AG10803 (cell line): ENCODE measurements around the gene DNAJA1.
A peak's percentile ranks its signal among the peaks of the same experiment; 100 is the strongest.

ENCODE experiments used
- DNase-seq: peaks from one replicate; pipeline ENCODE4 v3.0.0; 2010; ENCODE audit warnings: low read depth
- H3K4me3 ChIP-seq: 2 replicates; pipeline ENCODE4 v1.5.1; 2011; ENCODE audit warnings: mild to moderate bottlenecking, low read length, control low read depth
- CTCF ChIP-seq: conservative IDR thresholded peaks from 2 replicates; pipeline ENCODE4 v1.5.1; 2011; ENCODE audit warnings: mild to moderate bottlenecking, low read length, control low read depth, inconsistent platforms

The DNAJA1 gene

DNA sequence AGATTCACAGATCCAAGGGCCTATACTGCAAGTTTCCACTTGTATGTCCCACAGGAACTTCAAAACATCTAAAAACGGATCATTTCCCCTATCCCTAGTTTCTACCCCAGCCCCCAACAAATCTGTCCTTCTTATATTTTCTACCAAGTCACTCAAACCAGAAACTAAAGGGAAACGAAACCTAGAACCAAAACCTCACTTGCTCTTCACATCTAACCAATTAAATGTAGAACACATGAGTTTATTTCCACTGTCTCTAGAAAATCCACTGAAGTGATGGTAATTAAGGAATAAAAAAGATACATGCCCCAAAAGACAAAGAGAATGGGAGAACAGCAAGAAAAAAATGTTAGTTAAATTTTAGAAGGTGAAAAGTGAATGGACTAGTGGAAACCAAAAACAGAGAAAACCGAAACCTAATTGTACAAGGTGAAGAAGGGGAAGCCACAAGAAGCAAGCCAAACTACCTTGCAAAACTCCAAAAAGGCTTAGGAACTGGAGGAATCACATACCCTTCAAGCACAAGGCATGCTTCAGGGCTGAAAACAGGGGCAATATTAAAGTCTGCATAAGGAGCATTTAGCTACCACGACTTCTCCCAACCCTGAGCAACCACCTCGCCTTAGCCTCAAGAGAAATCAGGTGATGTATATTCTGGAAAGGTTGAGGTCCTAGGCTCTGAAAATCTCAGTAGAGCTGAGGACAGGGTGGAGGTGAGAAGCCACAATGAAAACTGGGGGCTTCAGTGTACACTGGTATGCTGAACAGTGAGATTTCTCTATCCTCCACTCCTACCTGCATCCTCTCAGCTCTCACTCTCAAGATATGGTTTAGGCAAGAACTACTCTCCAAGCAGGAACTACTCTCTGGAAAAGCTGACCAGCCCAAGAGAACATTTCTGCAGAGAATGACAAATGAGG lies 40.3 kb downstream of the DNAJA1 start:
- no peak for TF ChIP-seq CTCF

DNA sequence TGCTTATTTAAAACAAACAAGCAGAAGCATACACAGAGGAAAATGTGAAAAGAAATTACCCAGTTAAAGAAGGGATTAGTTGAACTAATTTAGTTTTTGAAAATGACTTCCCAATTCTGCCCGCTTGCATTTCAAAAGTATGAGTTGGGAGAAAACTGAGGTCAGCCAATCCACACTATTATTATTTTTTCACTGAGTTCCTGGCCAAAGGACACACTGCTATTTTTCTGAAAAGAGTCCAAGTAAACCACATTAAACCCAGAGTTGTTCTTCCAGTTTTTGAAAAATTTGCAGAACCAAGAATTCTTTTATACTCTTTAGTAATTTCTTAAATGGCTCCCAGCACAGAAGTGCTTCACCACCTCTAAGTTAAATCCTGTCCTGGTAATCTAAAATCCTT lies 43.9 kb downstream of the DNAJA1 start:
- no peak for DNase-seq
- no peak overlapping the region for H3K4me3 ChIP-seq
- TF ChIP-seq CTCF: no peak

More for the DNA sequence above, 40.3 kb downstream of the DNAJA1 start:
- no peak overlapping the region for H3K4me3 ChIP-seq
- no peak for DNase-seq

- TF ChIP-seq CTCF: no peak
- peak; percentile 96 for DNase-seq
- peak within 1 kb of the TSS; percentile 98 for H3K4me3 ChIP-seq
Measured at GRCh38 chr9:33076046-33077004, 51.3 kb downstream of the DNAJA1 start, which contains the start of gene SMU1. TSS of gene SMU1 (minus strand) at chr9:33076674. CDS start at chr9:33076608, 66 bp downstream.

DNA sequence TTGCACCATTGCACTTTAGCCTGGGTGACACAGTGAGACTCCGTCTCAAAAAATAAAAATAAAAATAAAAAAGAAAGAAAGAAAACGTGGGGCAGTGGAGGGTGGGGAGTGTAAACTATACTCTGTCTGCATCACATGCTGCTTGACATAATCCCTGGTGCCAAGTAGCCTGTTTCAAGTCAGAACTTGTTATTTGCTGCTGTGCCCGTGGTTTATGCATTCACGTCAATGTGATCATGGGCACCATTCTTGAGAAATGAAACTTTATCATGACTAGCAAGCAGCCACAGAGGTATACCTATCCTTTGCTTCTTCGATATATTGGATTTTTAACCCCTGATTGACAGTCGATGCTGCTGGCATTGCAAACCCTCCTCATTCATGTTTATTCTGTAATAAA lies 55.5 kb downstream of the DNAJA1 start:
- H3K4me3 ChIP-seq: no peak overlapping the region
- no peak for TF ChIP-seq CTCF
- DNase-seq: no peak

DNA sequence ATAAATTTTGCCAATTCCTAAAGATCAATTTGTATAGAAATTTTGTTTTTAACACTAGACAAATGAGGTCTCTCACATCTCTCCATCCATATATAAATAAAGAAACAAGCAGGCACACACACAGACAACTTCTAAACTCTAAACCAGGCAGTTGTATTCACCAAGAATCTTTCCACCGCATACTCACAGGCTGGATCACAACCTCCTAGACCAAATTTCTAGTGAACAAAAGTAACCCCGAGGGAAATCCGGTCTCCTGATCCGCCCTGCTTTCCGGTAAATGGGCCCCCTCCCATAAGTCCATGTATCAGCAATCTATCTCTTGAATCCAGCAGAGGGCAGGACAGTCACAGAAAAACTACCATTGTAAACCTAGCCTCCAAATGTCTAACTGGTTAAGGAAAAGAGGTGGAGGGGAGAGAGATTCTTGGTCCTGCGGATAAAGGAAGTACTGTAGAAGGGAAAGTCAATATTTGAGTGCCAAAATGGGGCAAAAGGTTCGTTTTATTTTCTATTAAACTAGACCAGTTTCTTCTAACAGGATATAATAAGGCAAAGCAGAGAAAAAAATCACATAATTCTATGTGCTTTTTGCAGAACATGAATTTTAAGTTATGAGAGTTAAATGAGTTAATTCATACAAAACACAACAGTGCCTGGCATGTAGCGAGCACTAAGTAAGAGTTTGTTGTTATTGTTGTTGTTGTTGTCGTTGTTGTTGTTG lies 56.2 kb downstream of the DNAJA1 start:
- peak; percentile 82 for TF ChIP-seq CTCF
- DNase-seq: peak; percentile 84
- no peak overlapping the region for H3K4me3 ChIP-seq

DNA sequence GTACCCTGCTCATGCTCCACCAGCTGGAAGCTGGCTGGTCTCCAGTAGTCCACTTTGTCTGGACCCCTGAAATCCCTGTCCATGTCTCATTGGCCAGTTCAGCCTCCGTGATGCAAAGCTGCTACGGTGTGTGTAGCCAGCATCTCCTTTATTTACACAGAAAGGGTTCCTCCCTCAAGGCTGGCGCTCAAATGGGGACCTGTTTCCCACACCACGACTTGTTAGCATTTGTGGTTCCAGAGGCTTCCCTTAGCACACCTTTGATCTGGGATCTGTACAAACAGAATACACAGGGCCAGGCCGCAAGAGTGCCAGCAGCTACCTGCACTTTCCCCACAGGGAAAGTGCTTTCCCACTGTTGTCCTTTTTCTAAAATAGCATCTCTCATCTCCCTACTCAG lies 57.1 kb downstream of the DNAJA1 start:
- no peak for DNase-seq
- TF ChIP-seq CTCF: no peak
- H3K4me3 ChIP-seq: no peak overlapping the region
